Keratinocyte (primary cell): ENCODE measurements around the gene ADSL. TPM values are rescaled to one million over a fixed set of nuclear protein-coding genes. Genes with fewer than 3 reads are reported as not detected.

Experiments used
- DNase-seq: peaks from one replicate; pipeline ENCODE4 v3.0.0-alpha.2; 2011; ENCODE audit warnings: low read depth, missing footprints, low spot score
- FAIRE-seq: peaks from 2 replicates; lab custom pipeline; 2011; peaks lifted over from hg19 to GRCh38; lab: Jason Lieb, UNC
- H2AFZ ChIP-seq: 2 replicates; pipeline ENCODE4 v1.6.0; 2012; ENCODE audit warnings: low read length, control low read depth, inconsistent platforms; ENCODE audit not compliant: control insufficient read depth
- H3K27ac ChIP-seq: 2 replicates; pipeline ENCODE4 v1.5.1; 2011; ENCODE audit warnings: low read length; ENCODE audit not compliant: control insufficient read depth, insufficient read depth
- H3K27me3 ChIP-seq: 3 replicates; pipeline ENCODE4 v1.6.0; 2011; ENCODE audit warnings: low read length; ENCODE audit not compliant: control insufficient read depth, insufficient read depth; ENCODE audit errors: extremely low read depth
- H3K36me3 ChIP-seq, 2 experiments: 2 replicates in 1 of 2; 3 replicates in 1 of 2; pipeline ENCODE4 v1.5.1; 2011; ENCODE audit warnings: low read length in 2 of 2, mild to moderate bottlenecking in 1 of 2; ENCODE audit not compliant: control insufficient read depth in 2 of 2, insufficient read depth in 2 of 2; ENCODE audit errors: extremely low read depth in 1 of 2
- H3K4me1 ChIP-seq: 3 replicates; pipeline ENCODE4 v1.5.1; 2011; ENCODE audit warnings: low read length; ENCODE audit not compliant: control insufficient read depth, insufficient read depth; ENCODE audit errors: extremely low read depth
- H3K4me2 ChIP-seq: 3 replicates; pipeline ENCODE4 v1.6.0; 2011; ENCODE audit warnings: low read depth, low read length; ENCODE audit not compliant: control insufficient read depth, insufficient read depth; ENCODE audit errors: extremely low read depth
- H3K4me3 ChIP-seq, 3 experiments: fragments of 200-600 bp in 1 of 3; sonication (generic) in 1 of 3; 2 replicates in 2 of 3; 3 replicates in 1 of 3; pipeline ENCODE4 v1.5.1; 2011 to 2016; ENCODE audit warnings: low read length in 3 of 3, mild to moderate bottlenecking in 3 of 3, control low read depth in 2 of 3, inconsistent platforms in 1 of 3, low read depth in 1 of 3, mixed read lengths in 1 of 3, mixed run types in 1 of 3, moderate library complexity in 1 of 3; ENCODE audit not compliant: control insufficient read depth in 2 of 3, insufficient read depth in 2 of 3; ENCODE audit errors: extremely low read depth in 1 of 3
- H3K79me2 ChIP-seq: 2 replicates; pipeline ENCODE4 v1.6.0; 2012; ENCODE audit warnings: low read length; ENCODE audit not compliant: control insufficient read depth, insufficient read depth
- H3K9ac ChIP-seq: 3 replicates; pipeline ENCODE4 v1.6.0; 2011; ENCODE audit warnings: low read length; ENCODE audit not compliant: control insufficient read depth, insufficient read depth; ENCODE audit errors: extremely low read depth
- H3K9me1 ChIP-seq: 3 replicates; pipeline ENCODE4 v1.6.0; 2011; ENCODE audit warnings: low read length; ENCODE audit not compliant: control insufficient read depth, insufficient read depth; ENCODE audit errors: extremely low read depth
- H3K9me3 ChIP-seq: 2 replicates; pipeline ENCODE4 v1.5.1; 2012; ENCODE audit warnings: low read depth, low read length; ENCODE audit not compliant: control insufficient read depth
- H4K20me1 ChIP-seq: 3 replicates; pipeline ENCODE4 v1.6.0; 2011; ENCODE audit warnings: low read length; ENCODE audit not compliant: control insufficient read depth, insufficient read depth; ENCODE audit errors: extremely low read depth
- CTCF ChIP-seq, 3 experiments: IDR thresholded peaks in 1 of 3; conservative IDR thresholded peaks in 1 of 3; optimal IDR thresholded peaks in 1 of 3; 2 replicates in 2 of 3; 3 replicates in 1 of 3; pipeline versions ENCODE3 to v1.5.1; 2011; ENCODE audit warnings: low read length in 3 of 3, mild to moderate bottlenecking in 3 of 3, moderate library complexity in 2 of 3, control low read depth in 1 of 3, inconsistent platforms in 1 of 3; ENCODE audit not compliant: insufficient read depth in 2 of 3; ENCODE audit errors: extremely low read depth in 1 of 3
- EZH2 ChIP-seq: IDR thresholded peaks from one replicate; pipeline ENCODE4 v1.6.1; 2012; ENCODE audit warnings: inconsistent platforms, mild to moderate bottlenecking, low read length, moderate library complexity
- dilution Hi-C: fragments of 300-500 bp; cut with MboI; formaldehyde crosslinking; loops from one replicate; pipeline ENCODE4 v1.7.0; 2020; ENCODE audit warnings: low sequenced_read_pairs; ENCODE audit not compliant: extremely low pct_ligation_motif_present
- polyA plus RNA-seq, 5 experiments: library from polyadenylated mRNA; depleted of rRNA in 3 of 5; stranded (reverse) in 3 of 5; stranded (forward) in 1 of 5; unstranded in 1 of 5; fragments of >200 nt; gene quantifications; 1 replicate in 1 of 5; 2 replicates in 3 of 5; 3 replicates in 1 of 5; pipeline versions ENCODE4 v1.2.1 to v1.2.3, GENCODE V29; 2011 to 2012; ENCODE audit warnings: missing spikeins in 2 of 5, low read depth in 1 of 5, low replicate concordance in 1 of 5

Gene ADSL
- polyA plus RNA-seq, 1 donor (not counting 4 experiments of a cell fraction or from before 2014, with no cell fraction given), result 96.1 TPM

GRCh38 chr22:40392618-40393017 lies 46.3 kb downstream of the ADSL start:
- Histone ChIP-seq H3K27me3 (no peaks in the 10 kb centered on the region), H2AFZ (no peak overlapping the region), H3K4me3 (no peak overlapping the region), H3K79me2 (peaks cover 1% of the 10 kb centered on the region), H4K20me1 (no peaks in the 10 kb centered on the region), H3K4me2 (no peak overlapping the region), H3K36me3 (peaks cover 4 to 9% of the 10 kb centered on the region in 2 experiments), H3K9ac (no peak overlapping the region), H3K9me1 (peaks cover 2% of the 10 kb centered on the region), H3K4me1 (peaks cover 14% of the 10 kb centered on the region), H3K27ac (no peak overlapping the region), H3K9me3 (no peaks in the 10 kb centered on the region)
- dilution Hi-C loops, result no loop called here
- DNase-seq (no peak), FAIRE-seq (no peak)
- TF ChIP-seq EZH2 (no peak), CTCF (optimal IDR thresholded peaks at IDR 0.05 in 1 of 3, IDR thresholded peaks at IDR 0.05 in 1 of 3, conservative IDR thresholded peaks at IDR 0.05 in 1 of 3; ENCODE audit: extremely low read depth in 1 of 3, insufficient read depth in 2 of 3, low read length in 3 of 3) (no peak)

GRCh38 chr22:40394607-40395006 lies 48.3 kb downstream of the ADSL start:
- Histone ChIP-seq H3K4me2 (no peak overlapping the region), H3K36me3 (peaks cover 4 to 9% of the 10 kb centered on the region in 2 experiments), H3K27me3 (no peaks in the 10 kb centered on the region), H3K9me3 (no peaks in the 10 kb centered on the region), H3K9ac (no peak overlapping the region), H3K9me1 (peaks cover 2% of the 10 kb centered on the region), H3K4me1 (peaks cover 16% of the 10 kb centered on the region), H3K79me2 (peaks cover 5% of the 10 kb centered on the region), H3K4me3 (no peak overlapping the region), H3K27ac (no peak overlapping the region), H2AFZ (no peak overlapping the region), H4K20me1 (no peaks in the 10 kb centered on the region)
- DNase-seq (no peak), FAIRE-seq (no peak)
- no peak for TF ChIP-seq CTCF (optimal IDR thresholded peaks at IDR 0.05 in 1 of 3, IDR thresholded peaks at IDR 0.05 in 1 of 3, conservative IDR thresholded peaks at IDR 0.05 in 1 of 3; ENCODE audit: extremely low read depth in 1 of 3, insufficient read depth in 2 of 3, low read length in 3 of 3)
- TF ChIP-seq EZH2, result no peak
- dilution Hi-C loops, result no loop called here
